GM12872 (cell line): Measurements from ENCODE around the gene MYO16.

Experiments used
- CTCF ChIP-seq: IDR thresholded peaks from 3 replicates; pipeline ENCODE4 v1.5.1; 2011; ENCODE audit warnings: low read depth, mild to moderate bottlenecking, low read length, moderate library complexity; ENCODE audit not compliant: insufficient read depth

Gene MYO16

GRCh38 chr13:109148243-109148642 is 518.8 kb downstream of the MYO16 start:
- TF ChIP-seq CTCF, result no peak

GRCh38 chr13:109150696-109151095 is 521.3 kb downstream of the MYO16 start:
- no peak for TF ChIP-seq CTCF

GRCh38 chr13:109151255-109151654 is 521.8 kb downstream of the MYO16 start:
- no peak for TF ChIP-seq CTCF

GRCh38 chr13:109151696-109152095 is 522.3 kb downstream of the MYO16 start:
- no peak for TF ChIP-seq CTCF

GRCh38 chr13:109152311-109152820 is 523.0 kb downstream of the MYO16 start:
- TF ChIP-seq CTCF, result no peak

GRCh38 chr13:109152941-109153340 is 523.5 kb downstream of the MYO16 start:
- TF ChIP-seq CTCF, result no peak

- no peak for TF ChIP-seq CTCF
These were observed 524.7 kb downstream of the MYO16 start for GRCh38 chr13:109154146-109154545.
